Osteocyte (in vitro differentiated cells): ENCODE results near the gene PARG. TPM values are rescaled to one million over a fixed set of nuclear protein-coding genes. Genes with fewer than 3 reads are reported as not detected.
A peak's percentile ranks its signal among the peaks of the same experiment; 100 is the strongest.
"Not testable (repeated sequence)": the region's sequence is repeated elsewhere in the genome, so short reads cannot be mapped to it uniquely, and the experiment has no call there.

ENCODE experiments used
- DNase-seq: peaks from one replicate; pipeline ENCODE4 v3.0.0; 2021; ENCODE audit warnings: mixed read lengths; ENCODE audit not compliant: unreplicated experiment; ENCODE audit errors: extremely low spot score
- H3K27ac Mint-ChIP-seq: one replicate; pipeline ENCODE4 v1.8.0; 2021; ENCODE audit warnings: mild to moderate bottlenecking, mixed read lengths; ENCODE audit not compliant: unreplicated experiment
- H3K27me3 Mint-ChIP-seq: one replicate; pipeline ENCODE4 v1.8.0; 2021; ENCODE audit warnings: mixed read lengths; ENCODE audit not compliant: unreplicated experiment
- H3K36me3 Mint-ChIP-seq: one replicate; pipeline ENCODE4 v1.8.0; 2021; ENCODE audit warnings: mixed read lengths; ENCODE audit not compliant: unreplicated experiment
- H3K4me1 Mint-ChIP-seq: one replicate; pipeline ENCODE4 v1.8.0; 2021; ENCODE audit warnings: mixed read lengths; ENCODE audit not compliant: unreplicated experiment
- H3K4me3 Mint-ChIP-seq: one replicate; pipeline ENCODE4 v1.8.0; 2021; ENCODE audit warnings: mild to moderate bottlenecking, moderate library complexity, mixed read lengths; ENCODE audit not compliant: unreplicated experiment
- H3K9me3 Mint-ChIP-seq: one replicate; pipeline ENCODE4 v1.8.0; 2021; ENCODE audit warnings: mixed read lengths; ENCODE audit not compliant: unreplicated experiment
- long read RNA-seq: library from polyadenylated mRNA; unstranded; transcript quantifications from one replicate; pipeline ENCODE4 v2.0.0, GENCODE V29; 2021
- total RNA-seq: library from RNA; stranded (reverse); gene quantifications from 2 replicates; pipeline ENCODE4 v1.2.1, GENCODE V29; 2021

The PARG gene
- total RNA-seq, result 30.7 and 34.2 TPM in 2 replicates
- long read RNA-seq, partial matches to known transcripts, result 68 of 97 reads
- long read RNA-seq, other reads (novel, unspliced or antisense), result 29 of 97 reads

GRCh38 chr10:49941447-49942338 lies at the start of gene PARG, which contains the start of gene TIMM23B:
PARG (minus strand) TSS chr10:49942027; CDS start chr10:49941725, 302 bp downstream.
TIMM23B (plus strand) TSS chr10:49942053; CDS start chr10:49942195, 142 bp downstream.
- H3K4me3 Mint-ChIP-seq, result peak within 1 kb of the TSS; percentile 99
- not testable (repeated sequence) for H3K36me3 Mint-ChIP-seq, H3K27me3 Mint-ChIP-seq, H3K9me3 Mint-ChIP-seq
- DNase-seq, result peak; percentile 91
- H3K27ac Mint-ChIP-seq, result peak within 1 kb of the TSS; percentile 94
- peaks cover 30% of the 10 kb centered on the region for H3K4me1 Mint-ChIP-seq

DNA sequence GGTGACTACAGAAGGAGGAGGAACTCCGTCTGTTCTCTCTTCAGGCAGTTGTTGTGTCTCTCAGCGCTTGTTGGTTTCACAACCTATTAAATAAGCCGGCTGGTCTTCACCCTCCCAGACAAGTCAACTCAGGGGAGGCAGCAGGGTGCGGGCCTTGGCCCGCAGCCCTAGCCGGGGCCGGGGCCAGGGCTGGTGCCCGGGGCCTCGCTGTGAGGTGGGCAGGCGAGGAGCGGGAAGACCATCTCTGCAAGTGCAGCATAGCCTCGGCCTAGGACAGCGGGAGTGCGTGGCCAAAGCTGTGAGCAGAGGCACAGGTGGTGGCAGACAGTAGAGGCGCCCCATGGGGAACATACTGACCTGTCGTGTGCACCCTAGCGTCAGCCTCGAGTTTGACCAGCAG lies 46.5 kb upstream of the PARG start, which contains the start of gene AGAP6:
Gene AGAP6, plus strand, starts transcription at position 31 of the 400 bp plus-strand sequence. Its CDS starts 310 bp downstream, at position 341.
- H3K27me3 Mint-ChIP-seq, H3K36me3 Mint-ChIP-seq, H3K9me3 Mint-ChIP-seq, H3K4me1 Mint-ChIP-seq, DNase-seq, H3K4me3 Mint-ChIP-seq, H3K27ac Mint-ChIP-seq: not testable (repeated sequence)

DNA sequence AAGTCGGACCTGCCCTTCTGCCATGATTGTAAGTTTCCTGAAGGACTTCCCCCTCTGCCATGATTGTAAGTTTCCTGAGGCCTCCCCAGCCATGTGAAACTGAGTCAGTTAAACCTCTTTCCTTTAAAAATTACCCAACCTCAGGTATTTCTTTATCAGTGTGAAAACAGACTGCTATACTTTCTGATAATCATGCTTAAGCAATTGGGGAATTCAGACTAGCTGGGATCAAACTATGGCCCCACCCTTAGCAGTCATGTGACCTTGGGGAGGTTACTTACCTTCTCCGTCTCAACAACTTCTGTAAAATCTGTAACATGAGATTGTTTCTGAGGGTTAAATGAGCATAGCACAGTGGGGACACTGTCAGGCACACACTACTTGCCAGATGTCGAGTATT lies 45.4 kb upstream of the PARG start:
- H3K4me3 Mint-ChIP-seq, DNase-seq, H3K27me3 Mint-ChIP-seq, H3K9me3 Mint-ChIP-seq, H3K4me1 Mint-ChIP-seq, H3K27ac Mint-ChIP-seq, H3K36me3 Mint-ChIP-seq: not testable (repeated sequence)

DNA sequence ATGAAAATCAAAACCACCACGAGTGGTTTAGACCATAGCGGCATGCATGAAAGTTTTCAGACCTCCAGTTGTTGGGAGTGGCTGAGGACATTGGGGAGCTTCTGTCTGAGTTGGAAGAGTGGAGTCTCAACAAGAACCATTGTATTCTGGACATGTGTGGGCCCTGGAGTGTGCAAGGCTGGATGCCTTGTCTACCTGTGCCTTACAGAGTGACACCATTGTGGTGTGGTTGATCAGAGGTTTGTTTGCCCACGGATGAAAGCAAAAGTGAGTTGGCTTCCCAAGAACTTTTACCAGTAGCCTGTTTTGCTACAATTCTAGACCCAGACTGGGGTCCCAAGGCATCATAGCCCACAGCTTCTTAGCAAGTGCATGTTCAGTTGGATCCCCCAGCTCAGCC lies 35.9 kb upstream of the PARG start:
- H3K4me1 Mint-ChIP-seq, H3K9me3 Mint-ChIP-seq, H3K36me3 Mint-ChIP-seq, H3K4me3 Mint-ChIP-seq, H3K27me3 Mint-ChIP-seq, DNase-seq, H3K27ac Mint-ChIP-seq: not testable (repeated sequence)

- H3K4me3 Mint-ChIP-seq, H3K27me3 Mint-ChIP-seq, DNase-seq, H3K27ac Mint-ChIP-seq, H3K9me3 Mint-ChIP-seq, H3K4me1 Mint-ChIP-seq, H3K36me3 Mint-ChIP-seq: not testable (repeated sequence)
These were observed 30.3 kb upstream of the PARG start for GRCh38 chr10:49972094-49972493.

DNA sequence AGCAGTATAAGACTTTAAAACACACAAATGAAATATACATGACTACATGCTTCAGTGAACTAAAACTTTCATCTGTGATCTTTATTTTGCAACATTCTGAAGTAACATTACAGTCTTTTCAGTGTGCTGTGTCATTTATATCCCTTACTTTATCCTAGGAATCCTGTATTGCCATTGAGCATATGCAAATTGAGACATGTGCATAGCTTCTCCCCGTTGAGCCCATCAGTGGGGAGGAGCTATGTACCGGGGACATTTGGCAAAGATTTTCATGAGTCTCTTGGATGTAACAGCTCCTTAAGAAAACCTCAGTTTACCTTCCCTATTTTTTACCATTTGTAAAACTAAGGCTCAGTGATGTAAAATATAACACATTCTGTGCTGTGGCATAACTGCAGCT lies 29.6 kb upstream of the PARG start:
- H3K4me1 Mint-ChIP-seq, H3K36me3 Mint-ChIP-seq, H3K9me3 Mint-ChIP-seq, DNase-seq, H3K4me3 Mint-ChIP-seq, H3K27ac Mint-ChIP-seq, H3K27me3 Mint-ChIP-seq: not testable (repeated sequence)

- H3K36me3 Mint-ChIP-seq, H3K27ac Mint-ChIP-seq, DNase-seq, H3K4me1 Mint-ChIP-seq, H3K4me3 Mint-ChIP-seq, H3K27me3 Mint-ChIP-seq, H3K9me3 Mint-ChIP-seq: not testable (repeated sequence)
These were observed 28.6 kb upstream of the PARG start for GRCh38 chr10:49970331-49970857.

DNA sequence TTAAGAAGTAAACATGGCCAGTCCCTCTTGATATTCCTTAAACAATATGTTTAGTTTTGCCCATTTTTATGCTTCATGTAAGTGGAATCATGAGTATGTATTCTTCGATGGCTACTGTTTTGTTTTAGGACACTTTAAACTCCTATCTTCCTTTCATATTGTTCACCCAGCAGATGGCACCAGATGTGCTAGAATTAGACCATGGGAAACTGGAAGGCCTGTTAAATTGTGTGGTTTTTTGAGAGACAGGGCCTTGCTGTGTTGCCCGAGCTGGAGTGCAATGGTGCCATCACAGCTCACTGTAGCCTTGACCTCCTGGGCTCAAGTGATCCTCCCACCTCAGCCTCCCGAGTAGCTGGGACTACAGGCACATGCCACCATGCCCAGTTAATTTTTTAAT lies 11.3 kb upstream of the PARG start:
- H3K36me3 Mint-ChIP-seq, result peaks cover 15% of the 10 kb centered on the region
- not testable (repeated sequence) for DNase-seq, H3K27ac Mint-ChIP-seq, H3K9me3 Mint-ChIP-seq, H3K4me1 Mint-ChIP-seq, H3K4me3 Mint-ChIP-seq, H3K27me3 Mint-ChIP-seq

DNA sequence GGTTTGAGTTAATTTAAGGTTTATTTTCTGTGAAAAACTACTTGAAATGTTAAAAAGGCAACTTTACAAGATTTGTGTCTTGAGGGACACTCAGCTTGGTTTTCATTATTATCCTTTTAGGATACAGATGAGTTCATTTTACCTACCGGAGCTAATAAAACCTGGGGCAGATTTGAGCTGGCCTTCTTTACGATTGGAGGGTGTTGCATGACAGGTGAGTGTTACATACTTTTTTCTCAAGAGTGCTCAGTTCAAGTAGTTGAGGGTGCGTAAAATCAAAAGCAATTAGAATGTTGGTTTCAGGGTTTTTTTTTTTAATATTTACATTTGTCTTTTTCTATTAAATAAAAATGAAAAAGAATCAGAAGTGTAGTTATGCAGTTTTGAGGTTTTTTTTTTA lies 10.2 kb upstream of the PARG start:
- not testable (repeated sequence) for H3K4me3 Mint-ChIP-seq, H3K27me3 Mint-ChIP-seq, H3K4me1 Mint-ChIP-seq, DNase-seq, H3K9me3 Mint-ChIP-seq, H3K27ac Mint-ChIP-seq
- H3K36me3 Mint-ChIP-seq, result peaks cover 17% of the 10 kb centered on the region

DNA sequence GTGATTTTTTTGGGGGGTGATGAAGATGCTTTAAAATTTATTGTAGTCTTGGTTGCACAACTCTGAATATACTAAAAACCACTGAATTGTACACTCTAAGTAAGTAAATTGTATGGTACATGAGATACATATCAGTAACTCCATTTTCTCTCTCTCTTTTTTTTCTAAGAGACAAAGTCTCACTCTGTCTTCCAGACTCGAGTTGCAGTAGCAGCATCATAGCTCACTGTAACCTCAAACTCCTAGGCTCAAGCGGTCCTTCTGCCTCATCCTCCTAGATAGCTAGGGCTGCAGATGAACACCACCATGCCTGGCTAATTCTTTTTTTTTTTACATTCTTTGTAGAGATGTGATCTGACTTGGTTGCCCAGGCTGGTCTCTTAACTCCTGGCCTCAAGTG lies 6.9 kb upstream of the PARG start:
- not testable (repeated sequence) for H3K36me3 Mint-ChIP-seq, H3K4me3 Mint-ChIP-seq, H3K27ac Mint-ChIP-seq, H3K4me1 Mint-ChIP-seq, DNase-seq, H3K9me3 Mint-ChIP-seq, H3K27me3 Mint-ChIP-seq

DNA sequence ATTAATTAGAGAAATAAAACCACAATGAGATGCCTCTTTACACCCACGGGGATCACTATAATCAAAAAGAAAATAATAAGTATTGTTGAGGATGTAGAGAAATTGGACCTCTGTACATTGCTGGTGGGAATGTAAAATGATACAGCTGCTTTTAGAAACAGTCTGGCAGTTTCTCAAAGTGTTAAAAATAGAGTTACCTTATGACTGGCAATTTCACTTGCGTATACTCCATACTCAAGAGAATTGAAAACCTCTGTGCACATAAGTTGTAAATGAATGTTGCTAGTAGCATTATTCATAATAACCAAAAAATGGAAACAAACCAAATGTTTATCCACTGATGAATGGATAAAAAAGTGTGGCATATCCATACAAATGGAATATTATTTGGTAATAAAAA lies 6.3 kb upstream of the PARG start:
- H3K36me3 Mint-ChIP-seq, H3K9me3 Mint-ChIP-seq, H3K4me1 Mint-ChIP-seq, DNase-seq, H3K27ac Mint-ChIP-seq, H3K27me3 Mint-ChIP-seq, H3K4me3 Mint-ChIP-seq: not testable (repeated sequence)

GRCh38 chr10:49943607-49944006 lies 1.8 kb upstream of the PARG start:
- not testable (repeated sequence) for H3K27me3 Mint-ChIP-seq, H3K9me3 Mint-ChIP-seq, H3K27ac Mint-ChIP-seq, H3K4me3 Mint-ChIP-seq, H3K36me3 Mint-ChIP-seq, DNase-seq
- peaks cover 30% of the 10 kb centered on the region for H3K4me1 Mint-ChIP-seq
